Spleen (tissue), 11 donors: ENCODE measurements around the gene CARD10. TPM values are rescaled to one million over a fixed set of nuclear protein-coding genes. Genes with fewer than 3 reads are reported as not detected.

ENCODE experiments used
- DNase-seq: peaks from one replicate; pipeline ENCODE4 v3.0.0-alpha.2; 2020
- H3K27ac ChIP-seq, 8 donors: fragments of 200-600 bp; sonication (generic) in 7 of 8; 1 replicate in 4 of 8; 2 replicates in 4 of 8; pipeline versions ENCODE4 v1.5.0 to v1.8.0; 2016 to 2021; ENCODE audit warnings: inconsistent platforms in 4 of 8, mild to moderate bottlenecking in 4 of 8, moderate library complexity in 1 of 8
- H3K27me3 ChIP-seq, 7 donors: fragments of 200-600 bp; sonication (generic) in 6 of 7; replicated peaks in 1 of 7; 1 replicate in 4 of 7; 2 replicates in 3 of 7; pipeline versions ENCODE4 v1.5.0 to v1.8.0; 2016 to 2021; ENCODE audit warnings: inconsistent platforms in 3 of 7, mild to moderate bottlenecking in 1 of 7
- H3K36me3 ChIP-seq, 6 donors: fragments of 200-600 bp; sonication (generic) in 5 of 6; 1 replicate in 4 of 6; 2 replicates in 2 of 6; pipeline versions ENCODE4 v1.5.0 to v1.8.0; 2016 to 2021; ENCODE audit warnings: inconsistent platforms in 2 of 6
- H3K4me1 ChIP-seq, 6 donors: fragments of 200-600 bp; sonication (generic) in 5 of 6; 1 replicate in 3 of 6; 2 replicates in 3 of 6; pipeline versions ENCODE4 v1.5.0 to v1.8.0; 2016 to 2021; ENCODE audit warnings: inconsistent platforms in 3 of 6
- H3K4me3 ChIP-seq, 8 donors: fragments of 200-600 bp; sonication (generic) in 7 of 8; 1 replicate in 4 of 8; 2 replicates in 4 of 8; pipeline versions ENCODE4 v1.5.0 to v1.8.0; 2016 to 2021; ENCODE audit warnings: inconsistent platforms in 4 of 8, mild to moderate bottlenecking in 4 of 8, moderate library complexity in 2 of 8
- H3K9me3 ChIP-seq, 8 donors: fragments of 200-600 bp; sonication (generic) in 7 of 8; 1 replicate in 4 of 8; 2 replicates in 4 of 8; pipeline versions ENCODE4 v1.5.0 to v1.8.0; 2016 to 2021; ENCODE audit warnings: inconsistent platforms in 4 of 8
- CTCF ChIP-seq, 11 experiments: fragments of 200-600 bp in 7 of 11; fragments of 450-650 bp in 4 of 11; sonication (generic) in 4 of 11; IDR thresholded peaks in 8 of 11; conservative IDR thresholded peaks in 3 of 11; 1 replicate in 7 of 11; 2 replicates in 4 of 11; pipeline versions ENCODE4 v1.4.0 to v1.8.0; 2016 to 2021; ENCODE audit warnings: antibody characterized with exemption in 11 of 11, inconsistent platforms in 4 of 11, mild to moderate bottlenecking in 1 of 11
- POLR2A ChIP-seq, 3 donors: fragments of 450-650 bp; IDR thresholded peaks; one replicate each; pipeline ENCODE4 v1.5.1; 2017; ENCODE audit warnings: antibody characterized with exemption in 3 of 3, mild to moderate bottlenecking in 1 of 3
- POLR2AphosphoS5 ChIP-seq, 3 donors: sonication (generic); formaldehyde crosslinking; IDR thresholded peaks; one replicate each; pipeline ENCODE4 v1.5.1; 2017; ENCODE audit warnings: antibody characterized with exemption in 3 of 3
- WGBS, 5 donors: extraction: QIAGEN DNeasy Blood & Tissue Kit in 3 of 5; methylation state at CpG; one replicate each; pipeline versions ENCODE4 v1.1.5 to v1.1.7; 2013 to 2018; 5-methylcytosine and 5-hydroxymethylcytosine counted together
- intact Hi-C: fragments of 100-400 bp; cut with DNase I; formaldehyde crosslinking; loops from one replicate; pipeline ENCODE4 v1.15.0; 2023; ENCODE audit warnings: low total_unique reads
- polyA plus RNA-seq, 3 donors: library from polyadenylated mRNA; stranded (reverse); fragments of 200-250 nt; gene quantifications; one replicate each; pipeline ENCODE4 v1.2.1, GENCODE V29; 2013
- total RNA-seq, 7 donors: library from RNA; depleted of rRNA in 3 of 7; stranded (reverse); fragments of >200 nt in 3 of 7; fragmentation: NEBNext Ultra II Directional in 4 of 7; extraction: Animal tissue kit (Norgen Biotek cat#: 25700) in 4 of 7; gene quantifications; one replicate each; pipeline versions ENCODE4 v1.1.0 to v1.2.1, GENCODE V29; 2016 to 2021
- donor health status: healthy with polysubstance abuse.
- donor health status: DM: no; HTN: no; CAD: no; lungs with moderate emphysema.
- donor health status: DM: no; HTN: no; CAD: no.
- donor health status: Bipolar disorder and iron deficiency.
- donor health status: healthy.
- donor health status: DM: no; HTN: no; CAD: no.
- donor health status: DM: yes; HTN: yes; CAD: no.

CARD10 gene
- total and polyA plus RNA-seq, 10 donors = 2.5 to 12.5 (median 9.5) TPM

DNA sequence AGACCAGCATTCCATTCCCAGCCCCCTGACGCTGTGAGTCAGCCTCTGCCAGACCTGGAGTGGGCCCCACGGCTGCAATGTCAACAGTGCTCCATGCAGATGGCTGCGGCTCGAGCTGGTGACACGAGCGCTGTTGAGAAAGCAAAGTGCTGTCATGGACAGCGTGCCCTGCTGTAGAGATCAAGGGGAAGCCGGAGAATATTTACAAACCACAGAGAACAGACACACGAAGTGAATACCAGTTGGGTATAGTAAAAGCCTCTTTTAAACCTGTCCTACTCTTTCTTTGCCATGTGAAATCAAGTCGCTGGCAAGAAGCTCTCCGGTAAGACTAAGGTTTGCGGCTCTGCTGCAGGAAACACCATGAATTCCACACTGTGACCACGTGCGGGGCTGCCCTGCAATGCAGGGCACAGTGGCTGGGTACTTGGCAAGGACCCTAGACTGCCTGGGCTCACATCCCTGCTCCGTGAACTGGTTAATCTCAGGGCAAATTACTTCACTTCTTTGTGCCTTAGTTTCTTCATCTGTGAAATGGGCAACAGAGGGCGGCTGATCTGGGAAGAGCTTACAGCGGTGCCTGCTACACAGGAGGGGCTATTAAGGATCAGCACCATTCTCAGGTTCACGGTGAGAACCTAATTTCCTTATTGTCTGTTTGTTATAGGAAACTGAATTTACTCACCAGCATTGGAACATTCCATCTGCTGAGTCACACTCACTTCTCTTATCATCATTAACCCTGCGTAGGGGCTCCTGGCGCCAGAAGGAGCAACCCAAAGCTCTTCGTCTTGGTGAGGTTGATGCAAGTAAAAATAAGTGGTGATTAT, 64.1 kb downstream of the CARD10 start:
- TF ChIP-seq POLR2AphosphoS5 (IDR thresholded peaks at IDR 0.05) (no peak), CTCF (IDR thresholded peaks at IDR 0.05 in 8 of 11, conservative IDR thresholded peaks at IDR 0.05 in 3 of 11) (no peak)
- no peaks in the 10 kb centered on the region for H3K4me1 ChIP-seq
- intact Hi-C loops = loop anchor here (5.0 kb wide), 1 partner anchor 188 kb away; no protein-coding TSS in a partner anchor
- H3K4me3 ChIP-seq = no peak overlapping the region
- H3K27me3 ChIP-seq = peaks cover 0 to 13% (median 0%) of the 10 kb centered on the region in 7 donors
- DNase-seq = no peak
- peaks cover 0 to 13% (median 1%) of the 10 kb centered on the region in 6 donors for H3K36me3 ChIP-seq
- 63 to 80% (median 72%) methylated on average over 21 of the region's 21 CpGs for WGBS, 5 donors
- no peak overlapping the region for H3K27ac ChIP-seq
- no peaks in the 10 kb centered on the region for H3K9me3 ChIP-seq

- H3K27me3 ChIP-seq = peaks cover 0 to 27% (median 0%) of the 10 kb centered on the region in 7 donors
- no peak overlapping the region for H3K4me3 ChIP-seq
- TF ChIP-seq CTCF (IDR thresholded peaks at IDR 0.05 in 8 of 11, conservative IDR thresholded peaks at IDR 0.05 in 3 of 11) (no peak), POLR2AphosphoS5 (IDR thresholded peaks at IDR 0.05) (no peak), POLR2A (IDR thresholded peaks at IDR 0.05) (no peak)
- no peaks in the 10 kb centered on the region for H3K4me1 ChIP-seq
- H3K36me3 ChIP-seq = peaks cover 0 to 4% (median 0%) of the 10 kb centered on the region in 6 donors
- 80 to 98% (median 95%) methylated on average over 6 to 7 of the region's 7 CpGs for WGBS, 5 donors
- DNase-seq = no peak
- intact Hi-C loops = no loop called here
- no peaks in the 10 kb centered on the region for H3K9me3 ChIP-seq
- no peak overlapping the region for H3K27ac ChIP-seq
These were observed 65.5 kb downstream of the CARD10 start for GRCh38 chr22:37453696-37454095.

DNA sequence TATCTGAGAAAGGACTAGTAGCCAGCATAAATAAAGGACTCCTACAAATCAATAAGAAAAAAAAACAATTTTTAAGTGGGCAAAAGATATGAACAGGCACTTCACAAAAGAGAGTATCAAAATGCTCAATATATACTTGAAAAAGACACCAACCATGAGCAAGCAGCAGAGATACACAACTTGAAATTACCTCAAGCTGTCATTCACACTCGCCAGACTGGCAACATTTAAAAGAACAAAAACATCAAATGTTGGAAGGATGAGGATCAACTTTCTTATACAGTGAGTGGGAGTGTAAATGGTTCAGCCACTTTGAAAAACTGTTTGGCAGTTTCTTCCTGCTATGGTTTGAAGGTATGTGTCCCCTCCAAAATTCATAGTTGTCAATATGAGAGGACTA, 68.0 kb downstream of the CARD10 start:
- H3K36me3 ChIP-seq = no peaks in the 10 kb centered on the region

More for the DNA sequence above, 68.0 kb downstream of the CARD10 start:
- no peak for TF ChIP-seq POLR2AphosphoS5 (IDR thresholded peaks at IDR 0.05)
- no peak for TF ChIP-seq CTCF (IDR thresholded peaks at IDR 0.05 in 8 of 11, conservative IDR thresholded peaks at IDR 0.05 in 3 of 11)
- no peak for TF ChIP-seq POLR2A (IDR thresholded peaks at IDR 0.05)
- H3K9me3 ChIP-seq = no peaks in the 10 kb centered on the region
- H3K4me1 ChIP-seq = no peaks in the 10 kb centered on the region
- H3K27me3 ChIP-seq = peaks cover 0 to 34% (median 0%) of the 10 kb centered on the region in 7 donors
- 35 to 92% (median 56%) methylated on average over 1 of the region's 1 CpG for WGBS, 5 donors
- intact Hi-C loops = no loop called here
- H3K27ac ChIP-seq = no peak overlapping the region
- DNase-seq = no peak
- H3K4me3 ChIP-seq = no peak overlapping the region
